ENCODE results near the gene LRGUK. TPM values are rescaled to one million over a fixed set of nuclear protein-coding genes. Genes with fewer than 3 reads are reported as not detected.

LRGUK gene
- polyA plus RNA-seq, 3 donors, result 0.41 TPM; not detected in 2

DNA sequence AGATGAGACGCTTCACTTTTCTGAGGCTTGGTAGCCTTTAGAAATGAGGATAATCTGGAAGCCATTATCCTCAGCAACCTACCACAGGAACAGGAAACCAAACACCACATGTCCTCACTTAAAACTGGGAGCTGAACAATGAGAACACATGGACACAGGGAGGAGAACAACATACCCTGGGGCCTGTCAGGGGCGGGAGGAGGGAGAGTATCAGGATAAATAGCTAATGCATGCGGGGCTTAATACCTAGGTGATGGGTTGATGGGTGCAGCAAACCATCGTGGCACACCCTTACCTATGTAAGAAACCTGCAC is 48.9 kb downstream of the LRGUK start:
- H4K20me1 ChIP-seq (ENCODE audit: insufficient read depth, low read length), result no peaks in the 10 kb centered on the region
- Mint-ChIP-seq H3K36me3 (peaks cover 0 to 2% of the 10 kb centered on the region in 2 donors), H3K4me3 (no peak overlapping the region), H3K9me3 (peaks cover 0 to 2% (median 0%) of the 10 kb centered on the region in 7 donors), H3K27ac (peak overlapping the region in 5 of 7 donors; percentile 46 to 89 (median 82)), H3K27me3 (ENCODE audit: low read depth in 3 of 3) (no peaks in the 10 kb centered on the region), H3K4me1 (peaks cover 41% of the 10 kb centered on the region)
- H3K9ac ChIP-seq (ENCODE audit: insufficient read depth, low read length, poor library complexity, severe bottlenecking), result no peak overlapping the region
- no peak overlapping the region for H3K27ac ChIP-seq (ENCODE audit: low read depth in 1 of 2, low read length in 2 of 2)
- DNase-seq, result no peak
- H2AFZ ChIP-seq (ENCODE audit: insufficient read depth, low read depth, low read length, poor library complexity, severe bottlenecking), result no peak overlapping the region
- no CpG with 5 or more reads among the region's 4 CpGs for WGBS (ENCODE audit: insufficient coverage)
- no peak for TF ChIP-seq CTCF (IDR thresholded peaks at IDR 0.05)
- H3K4me2 ChIP-seq (replicated peaks; ENCODE audit: extremely low read depth, low read length, poor library complexity, severe bottlenecking), result no peak overlapping the region
- H3K9me3 ChIP-seq (replicated peaks in 1 of 2; ENCODE audit: control insufficient read depth in 1 of 2, insufficient read depth in 1 of 2, low read length in 2 of 2), result no peaks in the 10 kb centered on the region
- H3K4me3 ChIP-seq (replicated peaks in 1 of 3; ENCODE audit: low read depth in 2 of 3, low read length in 3 of 3), result no peak overlapping the region
- H3K79me2 ChIP-seq (ENCODE audit: insufficient read depth, low read length), result no peaks in the 10 kb centered on the region
- no peaks in the 10 kb centered on the region for H3K36me3 ChIP-seq (replicated peaks in 1 of 2; ENCODE audit: control insufficient read depth in 1 of 2, insufficient read depth in 2 of 2, low read length in 2 of 2)
- no peaks in the 10 kb centered on the region for H3K27me3 ChIP-seq (ENCODE audit: control insufficient read depth in 2 of 2, insufficient read depth in 2 of 2, low read length in 2 of 2)
- H3K4me1 ChIP-seq (ENCODE audit: control insufficient read depth in 1 of 2, insufficient read depth in 2 of 2, low read length in 2 of 2), result peaks cover 29 to 38% of the 10 kb centered on the region in 2 donors
- intact Hi-C loops (cut with micrococcal nuclease), result no loop called here

GRCh38 chr7:134179036-134180011 is 52.2 kb downstream of the LRGUK start:
- Histone ChIP-seq H3K79me2 (ENCODE audit: insufficient read depth, low read length) (no peaks in the 10 kb centered on the region), H3K4me1 (ENCODE audit: control insufficient read depth in 1 of 2, insufficient read depth in 2 of 2, low read length in 2 of 2) (peaks cover 16 to 25% of the 10 kb centered on the region in 2 donors), H3K4me3 (replicated peaks in 1 of 3; ENCODE audit: low read depth in 2 of 3, low read length in 3 of 3) (no peak overlapping the region), H4K20me1 (ENCODE audit: insufficient read depth, low read length) (no peaks in the 10 kb centered on the region), H3K27me3 (ENCODE audit: control insufficient read depth in 2 of 2, insufficient read depth in 2 of 2, low read length in 2 of 2) (no peaks in the 10 kb centered on the region), H3K4me2 (replicated peaks; ENCODE audit: extremely low read depth, low read length, poor library complexity, severe bottlenecking) (no peak overlapping the region), H3K36me3 (replicated peaks in 1 of 2; ENCODE audit: control insufficient read depth in 1 of 2, insufficient read depth in 2 of 2, low read length in 2 of 2) (no peaks in the 10 kb centered on the region), H2AFZ (ENCODE audit: insufficient read depth, low read depth, low read length, poor library complexity, severe bottlenecking) (no peak overlapping the region), H3K9ac (ENCODE audit: insufficient read depth, low read length, poor library complexity, severe bottlenecking) (no peak overlapping the region), H3K27ac (ENCODE audit: low read depth in 1 of 2, low read length in 2 of 2) (no peak overlapping the region), H3K9me3 (replicated peaks in 1 of 2; ENCODE audit: control insufficient read depth in 1 of 2, insufficient read depth in 1 of 2, low read length in 2 of 2) (no peaks in the 10 kb centered on the region)
- 100% methylated on average over 4 of the region's 6 CpGs for WGBS (ENCODE audit: insufficient coverage)
- no peak for TF ChIP-seq CTCF (IDR thresholded peaks at IDR 0.05)
- Mint-ChIP-seq H3K4me1 (peaks cover 29% of the 10 kb centered on the region), H3K9me3 (no peaks in the 10 kb centered on the region), H3K36me3 (peaks cover 0 to 2% of the 10 kb centered on the region in 2 donors), H3K27ac (peak overlapping the region in 1 of 7 donors; percentile 45), H3K4me3 (no peak overlapping the region), H3K27me3 (ENCODE audit: low read depth in 3 of 3) (no peaks in the 10 kb centered on the region)
- no peak for DNase-seq
- intact Hi-C loops (cut with micrococcal nuclease), result no loop called here

Measured in CD14-positive monocyte (primary cell).